Activated T-cell treated with anti-CD3 and anti-CD28 coated beads, Interleukin-2, amount 50 U/mL, for 72 hours (primary cell): Measurements from ENCODE around the gene DCP1A. TPM values are rescaled to one million over a fixed set of nuclear protein-coding genes. Genes with fewer than 3 reads are reported as not detected.
"Not testable (repeated sequence)": the region's sequence is repeated elsewhere in the genome, so short reads cannot be mapped to it uniquely, and the experiment has no call there.

Experiments
- ATAC-seq, 2 donors: fragments of 150-1000 bp; cut with Tn5 transposase; replicated peaks in 1 of 2; 2 replicates each; pipeline ENCODE4 v1.10.0; 2021; ENCODE audit warnings: moderate library complexity in 2 of 2, mild to moderate bottlenecking in 1 of 2
- DNase-seq, 2 donors: peaks; one replicate each; pipeline ENCODE4 v3.0.0; 2021 to 2022; ENCODE audit warnings: mixed read lengths in 1 of 2
- H3K27ac Mint-ChIP-seq: one replicate; pipeline ENCODE4 v1.8.0; 2022; ENCODE audit warnings: mild to moderate bottlenecking, moderate library complexity, mixed read lengths
- H3K27me3 Mint-ChIP-seq: one replicate; pipeline ENCODE4 v1.8.0; 2022; ENCODE audit warnings: low read depth, mixed read lengths
- H3K36me3 Mint-ChIP-seq, 2 donors: one replicate each; pipeline ENCODE4 v1.8.0; 2022; ENCODE audit warnings: mixed read lengths in 2 of 2, mild to moderate bottlenecking in 1 of 2; ENCODE audit not compliant: insufficient read depth in 2 of 2
- H3K4me1 Mint-ChIP-seq: one replicate; pipeline ENCODE4 v1.8.0; 2022; ENCODE audit warnings: low read depth, mixed read lengths
- H3K4me3 Mint-ChIP-seq, 2 donors: one replicate each; pipeline ENCODE4 v1.8.0; 2022; ENCODE audit warnings: mild to moderate bottlenecking in 2 of 2, mixed read lengths in 2 of 2, moderate library complexity in 2 of 2
- H3K9me3 Mint-ChIP-seq, 2 donors: one replicate each; pipeline ENCODE4 v1.8.0; 2022; ENCODE audit warnings: mixed read lengths in 2 of 2
- total RNA-seq, 2 donors: library from RNA; stranded (reverse); gene quantifications; one replicate each; pipeline ENCODE4 v1.2.3, GENCODE V29; 2022

Gene DCP1A
- 10 to 100 TPM; 47.1 to 51.3 TPM for total RNA-seq

- peak; percentile 97 for ATAC-seq
- peak within 1 kb of the TSS; percentile 97 to 100 for H3K4me3 Mint-ChIP-seq
- H3K36me3 Mint-ChIP-seq = peaks cover 8 to 13% of the 10 kb centered on the region in 2 donors
- peaks cover 45% of the 10 kb centered on the region for H3K4me1 Mint-ChIP-seq
- H3K27me3 Mint-ChIP-seq = no peaks in the 10 kb centered on the region
- H3K27ac Mint-ChIP-seq = peak within 1 kb of the TSS; percentile 99
- peak; percentile 96 to 98 for DNase-seq
- no peaks in the 10 kb centered on the region for H3K9me3 Mint-ChIP-seq
Measured at GRCh38 chr3:53347261-53348064, at the start of gene DCP1A. TSS of gene DCP1A (minus strand) at chr3:53347543. CDS start at chr3:53347517, 26 bp downstream.

- peaks cover 0 to 2% of the 10 kb centered on the region in 2 donors for H3K9me3 Mint-ChIP-seq
- ATAC-seq (peak; percentile 32 to 76), DNase-seq (no peak)
- no peaks in the 10 kb centered on the region for H3K36me3 Mint-ChIP-seq
- no peak overlapping the region for H3K27ac Mint-ChIP-seq
- H3K4me3 Mint-ChIP-seq = no peak overlapping the region
- peaks cover 5% of the 10 kb centered on the region for H3K4me1 Mint-ChIP-seq
- H3K27me3 Mint-ChIP-seq = peaks cover 34% of the 10 kb centered on the region
Measured at GRCh38 chr3:53384465-53385423, 37.4 kb upstream of the DCP1A start.

GRCh38 chr3:53382106-53382505, 34.8 kb upstream of the DCP1A start:
- no peaks in the 10 kb centered on the region for H3K36me3 Mint-ChIP-seq
- H3K9me3 Mint-ChIP-seq = peaks cover 0 to 2% of the 10 kb centered on the region in 2 donors
- H3K27ac Mint-ChIP-seq = peak overlapping the region; percentile 64
- DNase-seq (no peak), ATAC-seq (peak; percentile 63 to 79)
- H3K4me3 Mint-ChIP-seq = no peak overlapping the region
- H3K27me3 Mint-ChIP-seq = peaks cover 43% of the 10 kb centered on the region
- peaks cover 5% of the 10 kb centered on the region for H3K4me1 Mint-ChIP-seq

- H3K4me1 Mint-ChIP-seq = peaks cover 5% of the 10 kb centered on the region
- no peak for DNase-seq
- no peaks in the 10 kb centered on the region for H3K36me3 Mint-ChIP-seq
- H3K9me3 Mint-ChIP-seq = peaks cover 0 to 2% of the 10 kb centered on the region in 2 donors
- ATAC-seq = no peak
- H3K4me3 Mint-ChIP-seq = no peak overlapping the region
- H3K27ac Mint-ChIP-seq = no peak overlapping the region
- H3K27me3 Mint-ChIP-seq = peaks cover 31% of the 10 kb centered on the region
Measured at GRCh38 chr3:53380306-53380705, 33.0 kb upstream of the DCP1A start.

GRCh38 chr3:53379898-53380297, 32.6 kb upstream of the DCP1A start:
- Mint-ChIP-seq H3K9me3 (peaks cover 0 to 2% of the 10 kb centered on the region in 2 donors), H3K36me3 (no peaks in the 10 kb centered on the region), H3K27ac (no peak overlapping the region), H3K4me1 (peaks cover 5% of the 10 kb centered on the region), H3K27me3 (peaks cover 27% of the 10 kb centered on the region), H3K4me3 (no peak overlapping the region)
- DNase-seq = no peak
- no peak for ATAC-seq

GRCh38 chr3:53377794-53378193, 30.5 kb upstream of the DCP1A start:
- Mint-ChIP-seq H3K4me3 (no peak overlapping the region), H3K9me3 (peaks cover 0 to 2% of the 10 kb centered on the region in 2 donors), H3K4me1 (no peaks in the 10 kb centered on the region), H3K27me3 (peaks cover 24% of the 10 kb centered on the region), H3K27ac (no peak overlapping the region), H3K36me3 (no peaks in the 10 kb centered on the region)
- DNase-seq (no peak), ATAC-seq (no peak)

GRCh38 chr3:53376679-53377078, 29.3 kb upstream of the DCP1A start:
- peaks cover 24% of the 10 kb centered on the region for H3K27me3 Mint-ChIP-seq
- no peaks in the 10 kb centered on the region for H3K36me3 Mint-ChIP-seq
- H3K27ac Mint-ChIP-seq = no peak overlapping the region
- no peak overlapping the region for H3K4me3 Mint-ChIP-seq
- DNase-seq (no peak), ATAC-seq (no peak)
- H3K9me3 Mint-ChIP-seq = no peaks in the 10 kb centered on the region
- H3K4me1 Mint-ChIP-seq = no peaks in the 10 kb centered on the region

- H3K27me3 Mint-ChIP-seq = peaks cover 21% of the 10 kb centered on the region
- no peak overlapping the region for H3K27ac Mint-ChIP-seq
- no peaks in the 10 kb centered on the region for H3K9me3 Mint-ChIP-seq
- no peaks in the 10 kb centered on the region for H3K36me3 Mint-ChIP-seq
- DNase-seq = peak; percentile 69 to 75
- H3K4me1 Mint-ChIP-seq = no peaks in the 10 kb centered on the region
- H3K4me3 Mint-ChIP-seq = no peak overlapping the region
- ATAC-seq = peak; percentile 84 to 91
Measured at GRCh38 chr3:53375019-53375418, 27.7 kb upstream of the DCP1A start.

- peaks cover 10% of the 10 kb centered on the region for H3K27me3 Mint-ChIP-seq
- not testable (repeated sequence) for H3K4me3 Mint-ChIP-seq, H3K4me1 Mint-ChIP-seq, H3K36me3 Mint-ChIP-seq, H3K9me3 Mint-ChIP-seq, ATAC-seq, H3K27ac Mint-ChIP-seq, DNase-seq
Measured at GRCh38 chr3:53370719-53371118, 23.4 kb upstream of the DCP1A start.

- Mint-ChIP-seq H3K4me3 (no peak overlapping the region), H3K36me3 (no peaks in the 10 kb centered on the region), H3K9me3 (no peaks in the 10 kb centered on the region), H3K27me3 (no peaks in the 10 kb centered on the region), H3K4me1 (no peaks in the 10 kb centered on the region), H3K27ac (no peak overlapping the region)
- DNase-seq (no peak), ATAC-seq (no peak)
Measured at GRCh38 chr3:53361852-53362251, 14.5 kb upstream of the DCP1A start.

GRCh38 chr3:53357458-53357857, 10.1 kb upstream of the DCP1A start:
- no peak for ATAC-seq
- H3K36me3 Mint-ChIP-seq = no peaks in the 10 kb centered on the region
- H3K9me3 Mint-ChIP-seq = no peaks in the 10 kb centered on the region
- no peak overlapping the region for H3K4me3 Mint-ChIP-seq
- no peak overlapping the region for H3K27ac Mint-ChIP-seq
- peaks cover 10% of the 10 kb centered on the region for H3K4me1 Mint-ChIP-seq
- DNase-seq = no peak
- no peaks in the 10 kb centered on the region for H3K27me3 Mint-ChIP-seq

- H3K4me1 Mint-ChIP-seq = peaks cover 14% of the 10 kb centered on the region
- DNase-seq = no peak
- no peak for ATAC-seq
- no peaks in the 10 kb centered on the region for H3K27me3 Mint-ChIP-seq
- no peaks in the 10 kb centered on the region for H3K9me3 Mint-ChIP-seq
- no peaks in the 10 kb centered on the region for H3K36me3 Mint-ChIP-seq
- no peak overlapping the region for H3K4me3 Mint-ChIP-seq
- no peak overlapping the region for H3K27ac Mint-ChIP-seq
Measured at GRCh38 chr3:53354945-53355498, 7.7 kb upstream of the DCP1A start.

GRCh38 chr3:53353202-53353601, 5.9 kb upstream of the DCP1A start:
- DNase-seq (no peak), ATAC-seq (no peak)
- Mint-ChIP-seq H3K27me3 (no peaks in the 10 kb centered on the region), H3K36me3 (no peaks in the 10 kb centered on the region), H3K9me3 (no peaks in the 10 kb centered on the region), H3K4me1 (peaks cover 18% of the 10 kb centered on the region), H3K4me3 (no peak overlapping the region), H3K27ac (no peak overlapping the region)
